GM18858 (cell line): ENCODE data around the gene DISC1.
"Not testable (repeated sequence)": the region's sequence is repeated elsewhere in the genome, so short reads cannot be mapped to it uniquely, and the experiment has no call there.

Experiments
- ATAC-seq: cut with Tn5 transposase; IDR thresholded peaks from one replicate; pipeline ENCODE4 v1.9.1; 2021; ENCODE audit not compliant: unreplicated experiment

DISC1 gene

DNA sequence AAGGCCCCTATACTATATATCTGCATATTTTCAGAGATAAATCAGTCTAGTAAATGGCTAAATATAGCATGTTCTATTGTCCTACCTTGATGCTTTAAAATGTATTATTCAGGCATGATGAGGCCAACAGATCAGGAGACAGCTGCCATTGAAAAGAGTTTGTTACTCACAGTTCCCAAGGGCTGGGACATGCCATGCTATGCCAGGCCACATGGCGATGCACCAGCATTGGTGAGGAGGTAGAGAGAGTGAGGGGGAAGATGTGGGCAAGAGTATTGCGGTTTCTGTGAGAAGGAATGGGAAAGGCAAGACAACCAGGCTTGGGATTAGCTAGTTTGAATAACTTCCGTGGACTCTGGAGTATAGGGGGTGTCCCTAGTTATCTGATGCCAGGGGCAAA, 316.5 kb downstream of the DISC1 start:
- no peak for ATAC-seq

DNA sequence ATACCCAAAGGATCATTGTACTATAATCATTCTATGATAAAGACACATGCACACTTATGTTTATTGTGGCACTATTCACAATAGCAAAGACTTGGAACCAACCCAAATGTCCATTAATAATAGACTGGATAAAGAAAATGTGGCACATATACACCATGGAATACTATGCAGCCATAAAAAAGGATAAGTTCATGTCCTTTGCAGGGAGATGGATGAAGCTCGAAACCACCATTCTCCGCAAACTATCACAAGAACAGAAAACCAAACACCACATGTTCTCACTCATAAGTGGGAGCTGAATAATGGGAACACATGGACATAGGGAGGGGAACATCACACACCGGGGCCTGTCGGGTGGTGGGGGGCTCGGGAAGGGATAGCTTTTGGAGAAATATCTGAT, 321.5 kb downstream of the DISC1 start:
- ATAC-seq, result not testable (repeated sequence)

DNA sequence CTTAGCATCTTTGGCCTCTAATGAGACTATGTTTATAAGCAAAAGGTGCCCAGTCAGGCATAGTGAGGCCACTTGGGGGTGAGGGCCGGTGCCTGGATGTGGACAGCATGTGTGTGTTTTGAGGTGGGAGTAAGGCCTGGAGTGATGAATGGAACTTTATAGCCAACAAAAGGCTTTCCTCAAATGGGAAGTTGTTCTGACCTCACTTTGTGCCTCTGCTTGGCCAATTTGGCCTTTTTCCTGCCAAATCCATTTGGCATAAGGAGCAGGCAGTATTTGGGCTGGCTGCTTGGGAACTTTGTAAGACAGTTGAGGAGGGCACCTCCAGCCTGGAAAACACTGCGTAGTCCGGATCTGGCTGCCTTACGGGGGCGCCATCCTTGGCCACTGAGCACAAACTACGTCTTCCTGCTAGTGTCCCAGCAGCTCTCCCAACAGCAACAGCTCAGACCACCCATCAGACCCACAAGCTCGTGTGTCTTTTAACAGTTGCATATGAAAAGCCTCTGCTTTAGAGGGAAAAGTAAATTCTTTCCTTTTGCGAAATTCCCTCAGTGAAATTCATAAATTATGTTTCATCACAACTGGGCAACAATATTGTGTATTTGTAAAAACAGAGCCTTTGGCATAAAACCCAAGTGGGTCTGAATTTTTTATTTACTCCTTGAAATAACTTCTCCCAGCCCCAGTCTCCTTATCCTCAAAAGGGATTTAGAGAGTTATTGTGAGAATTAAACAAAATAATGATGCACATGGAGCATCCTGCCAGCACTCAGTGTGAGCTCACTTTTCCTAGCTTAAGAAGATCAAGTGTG, 322.9 kb downstream of the DISC1 start:
- ATAC-seq, result no peak

DNA sequence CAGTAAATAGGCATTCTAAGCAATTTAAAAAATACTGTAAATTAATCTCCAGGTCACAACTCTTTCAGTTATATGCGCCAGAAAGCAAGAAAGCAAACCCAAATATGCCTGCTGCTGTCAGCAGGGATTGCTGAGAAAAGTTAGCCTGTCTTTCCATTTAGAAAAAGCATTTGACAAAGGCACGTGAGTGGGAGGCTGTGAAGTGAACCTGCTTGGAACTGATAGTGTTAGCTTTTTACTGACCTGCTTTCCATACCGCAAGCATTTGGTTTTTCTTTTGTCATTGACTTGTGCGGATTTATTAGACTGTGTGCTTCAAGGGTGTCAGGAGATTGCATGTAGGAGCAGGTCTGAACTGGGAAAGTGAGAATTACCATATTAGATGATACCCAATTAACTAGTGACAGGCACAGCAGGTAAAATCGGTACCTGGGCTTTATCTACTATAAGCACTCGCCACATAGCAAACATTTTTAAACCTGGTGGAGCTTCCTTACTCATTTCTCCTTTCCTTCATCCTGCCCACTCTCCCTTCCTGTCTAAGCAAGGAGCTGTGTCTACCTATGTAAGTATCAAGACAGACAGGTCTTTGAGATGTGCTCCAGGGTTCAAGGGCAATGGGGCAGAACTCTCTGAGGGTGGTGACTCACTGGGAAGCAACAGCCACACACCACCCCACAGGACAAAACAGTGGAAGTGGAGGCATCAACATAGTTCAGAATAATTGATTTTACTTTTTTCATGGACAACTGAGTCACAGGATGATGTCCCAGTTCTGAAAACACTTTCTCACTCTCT, 323.9 kb downstream of the DISC1 start:
- no peak for ATAC-seq

DNA sequence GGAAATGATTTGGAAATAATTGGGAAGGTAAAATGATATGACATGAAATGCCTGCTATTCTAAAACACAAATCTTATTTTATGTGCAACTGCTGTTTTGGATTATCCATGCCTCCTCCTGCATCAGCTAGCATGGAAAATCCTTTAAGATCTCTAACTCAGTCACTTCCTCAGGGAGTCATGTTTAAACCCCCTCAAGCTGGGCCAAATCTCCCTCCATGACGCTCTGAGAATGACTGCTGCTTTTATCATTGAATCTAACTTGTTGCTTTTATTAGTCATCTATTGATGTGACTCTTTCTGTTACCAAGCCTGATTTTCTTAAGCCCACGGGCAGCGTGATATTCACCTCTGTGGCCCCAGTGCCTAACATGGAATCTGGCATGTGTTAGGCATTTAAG, 324.8 kb downstream of the DISC1 start:
- ATAC-seq, result no peak

DNA sequence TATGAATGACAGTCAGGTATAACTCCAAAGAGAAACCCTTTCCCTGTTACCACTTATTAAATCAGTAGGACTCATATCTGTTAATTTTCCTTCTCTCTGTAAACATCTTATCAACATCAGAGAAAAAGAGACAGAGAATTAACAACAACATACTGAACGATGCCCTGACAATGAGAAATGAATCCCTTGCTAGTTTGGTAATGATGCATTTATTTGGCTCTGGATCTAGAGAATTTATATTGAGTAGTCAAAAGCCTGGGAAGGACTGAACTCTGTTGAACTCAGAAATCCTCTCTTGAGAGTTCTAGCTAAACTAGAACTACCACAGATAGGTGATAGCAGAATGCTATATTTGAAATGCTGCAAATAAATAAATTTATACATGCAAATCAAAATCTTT, 325.6 kb downstream of the DISC1 start:
- ATAC-seq, result no peak

DNA sequence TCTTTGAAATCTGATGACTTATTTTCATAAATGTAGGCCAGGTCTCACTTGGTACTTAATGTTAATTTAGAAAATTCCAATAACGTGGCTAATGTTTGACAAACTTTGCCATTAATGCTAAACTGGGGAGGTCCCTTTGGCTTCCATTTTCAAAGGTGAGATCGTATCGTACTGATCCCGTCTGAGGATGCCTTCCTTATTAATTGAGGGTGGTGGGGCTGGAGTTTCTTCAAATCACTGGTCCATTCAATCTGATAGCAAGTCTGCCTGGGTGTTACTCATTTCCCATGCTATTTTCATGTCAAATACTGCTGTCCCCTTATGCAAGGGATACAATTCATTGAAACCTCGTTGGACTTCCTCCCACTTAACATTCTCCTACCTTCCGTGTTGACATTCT, 327.1 kb downstream of the DISC1 start:
- no peak for ATAC-seq

DNA sequence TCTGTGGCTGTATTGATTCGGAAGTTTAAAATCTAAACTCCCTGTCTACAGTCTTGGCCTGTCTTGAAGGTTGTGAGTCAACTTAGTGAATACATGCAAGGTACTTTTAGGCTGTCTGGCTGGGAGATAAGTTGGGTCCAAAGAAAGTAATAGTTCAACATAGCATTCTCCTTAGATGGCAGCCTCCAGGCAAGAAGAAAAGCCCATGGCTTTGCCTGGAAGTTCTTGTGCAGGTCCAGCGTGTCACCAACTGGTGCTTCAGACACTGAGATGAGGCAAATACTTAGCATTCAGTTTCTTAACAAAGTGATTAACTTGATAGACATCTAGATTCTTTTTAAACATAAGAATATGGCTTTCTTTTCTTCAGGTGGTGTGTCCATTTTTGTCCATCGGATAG, 328.2 kb downstream of the DISC1 start:
- no peak for ATAC-seq

DNA sequence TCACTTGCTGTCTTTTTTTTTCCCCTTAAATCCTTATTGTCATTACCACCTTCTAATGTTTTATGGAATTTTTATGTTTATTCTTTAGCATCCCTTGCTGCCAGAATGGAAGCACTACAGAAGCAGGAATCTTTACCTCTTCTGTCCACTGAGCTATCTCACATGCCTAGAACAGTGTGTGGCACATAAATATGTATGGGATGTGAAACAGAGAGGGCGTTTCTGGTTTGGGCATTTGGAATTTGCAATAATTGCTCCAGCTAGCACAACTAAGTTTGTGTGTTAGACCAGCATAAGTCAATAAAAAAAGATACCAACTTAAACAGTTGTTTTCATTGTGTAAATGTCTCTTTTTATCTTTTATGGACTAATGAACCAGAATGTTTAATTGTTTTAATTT, 330.8 kb downstream of the DISC1 start:
- ATAC-seq, result no peak

DNA sequence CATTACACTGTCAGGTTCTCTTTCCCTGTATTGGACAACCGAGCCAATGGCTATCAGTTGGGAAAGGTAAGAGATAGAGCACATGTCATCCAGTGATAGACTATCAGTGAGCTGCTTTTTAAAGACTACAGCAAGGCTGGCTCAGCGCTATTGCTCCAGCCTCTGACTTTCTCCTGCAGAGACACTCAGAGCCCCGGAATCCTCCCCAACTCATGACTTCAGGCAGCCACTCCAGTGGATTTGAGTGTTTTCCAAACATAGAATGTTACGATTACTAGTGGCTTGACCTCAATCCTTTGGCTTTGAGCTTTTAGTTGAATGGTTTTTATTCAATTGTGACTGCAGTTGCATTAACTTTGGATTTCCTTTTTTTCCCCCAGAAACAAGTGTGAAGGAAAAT, 331.9 kb downstream of the DISC1 start:
- no peak for ATAC-seq

DNA sequence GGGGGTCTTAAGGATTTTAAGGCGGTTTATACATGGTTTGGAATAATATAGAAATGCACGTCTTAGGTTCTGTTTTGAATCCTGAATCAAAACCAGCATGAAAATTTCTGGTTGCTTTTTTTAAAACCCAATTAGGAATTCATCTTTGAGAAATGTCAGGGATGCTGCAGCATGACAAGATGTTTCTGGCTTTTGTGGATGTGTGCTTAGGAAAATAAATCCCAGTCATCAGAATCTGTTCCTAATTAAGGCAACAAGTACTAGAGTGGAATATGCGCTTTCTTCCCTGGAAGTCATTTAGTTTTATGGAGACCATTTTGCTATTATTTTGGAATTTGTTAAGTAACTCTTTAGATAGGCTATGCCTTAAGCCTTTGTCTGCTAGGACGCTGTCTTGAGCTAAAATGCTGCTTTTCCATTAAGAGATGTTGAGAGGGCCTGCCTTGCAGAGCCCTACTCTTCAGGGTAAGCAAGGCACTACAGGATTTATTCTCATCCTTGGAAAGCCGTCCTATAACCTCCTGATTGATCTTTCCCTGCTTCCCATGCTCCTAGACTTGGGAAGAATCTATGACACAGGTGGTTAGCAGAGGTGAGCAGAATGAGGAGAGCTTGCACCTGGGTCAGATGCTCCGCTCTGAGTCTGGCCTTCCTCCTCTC, 332.8 kb downstream of the DISC1 start:
- ATAC-seq, result no peak

DNA sequence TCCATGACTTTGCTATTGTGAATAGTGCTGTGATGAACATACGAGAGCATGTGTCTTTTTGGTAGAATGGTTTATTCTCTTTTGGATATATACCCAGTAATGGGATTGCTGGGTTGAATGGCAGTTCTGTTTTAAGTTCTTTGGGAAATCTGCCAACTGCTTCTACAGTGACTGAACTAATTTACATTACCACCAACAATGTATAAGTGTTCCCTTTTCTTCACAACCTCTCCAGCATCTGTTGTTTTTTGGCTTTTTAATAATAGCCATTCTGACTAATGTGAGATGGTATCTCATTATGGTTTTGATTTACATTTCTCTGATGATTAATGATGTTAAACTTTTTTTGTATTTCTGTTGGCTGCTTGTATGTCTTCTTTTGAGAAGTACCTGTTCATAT, 335.2 kb downstream of the DISC1 start:
- ATAC-seq, result not testable (repeated sequence)

DNA sequence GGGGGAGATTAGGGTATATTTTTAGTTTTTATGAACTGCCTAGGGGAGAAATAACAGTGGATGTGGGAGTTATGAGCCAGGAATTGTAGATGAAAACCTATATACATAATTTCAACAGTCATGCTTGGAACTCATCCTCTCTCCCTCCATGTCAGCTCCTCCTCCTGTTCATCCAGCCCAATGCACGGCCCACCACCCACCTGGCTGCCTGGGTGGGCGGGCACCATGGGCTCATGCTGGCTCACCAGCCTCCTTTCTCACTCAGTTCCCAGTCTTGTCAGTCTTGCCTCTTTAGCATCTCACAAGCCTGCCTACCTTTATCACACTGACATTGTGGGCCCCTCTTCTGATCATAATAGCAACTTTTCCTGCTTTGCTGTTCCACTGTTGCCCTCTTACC, 336.0 kb downstream of the DISC1 start:
- ATAC-seq, result no peak

DNA sequence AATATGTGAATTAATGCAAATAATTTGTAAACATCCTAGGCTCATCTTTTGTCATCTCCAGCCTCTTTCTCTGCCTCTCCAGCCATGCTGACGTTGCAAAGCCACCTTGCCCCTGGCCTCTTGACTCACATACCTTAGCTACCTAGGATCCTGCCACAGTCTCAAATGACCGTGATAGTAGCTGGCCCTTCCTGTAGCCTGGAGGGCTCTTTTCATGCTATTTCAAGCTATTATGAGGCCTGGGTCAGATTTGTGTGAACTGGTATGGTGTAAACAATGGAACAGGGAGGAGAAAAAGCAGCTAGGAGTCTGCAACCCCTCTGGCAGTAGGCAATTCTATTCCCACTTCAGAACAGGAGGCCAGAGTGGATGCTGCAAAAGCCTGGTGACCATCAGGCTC, 337.7 kb downstream of the DISC1 start:
- no peak for ATAC-seq

DNA sequence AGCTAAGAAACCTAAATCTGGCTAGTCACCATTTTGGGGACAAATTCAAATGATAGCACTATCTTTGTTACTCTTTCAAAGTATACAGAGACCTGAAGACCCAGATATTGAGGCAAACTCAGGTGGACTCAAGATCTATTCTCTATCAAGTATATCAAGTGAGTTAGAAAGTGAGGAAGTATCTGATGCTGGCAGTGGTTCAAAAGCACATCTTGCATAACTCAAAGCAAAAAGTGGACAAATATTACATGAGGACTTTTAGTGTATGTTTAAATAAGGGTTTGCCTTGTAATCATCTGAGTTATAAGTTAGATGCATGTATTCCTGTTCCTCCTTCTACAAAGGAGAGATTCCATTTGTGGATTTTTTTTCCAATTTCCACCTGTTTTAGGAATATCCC, 338.4 kb downstream of the DISC1 start:
- ATAC-seq, result no peak

DNA sequence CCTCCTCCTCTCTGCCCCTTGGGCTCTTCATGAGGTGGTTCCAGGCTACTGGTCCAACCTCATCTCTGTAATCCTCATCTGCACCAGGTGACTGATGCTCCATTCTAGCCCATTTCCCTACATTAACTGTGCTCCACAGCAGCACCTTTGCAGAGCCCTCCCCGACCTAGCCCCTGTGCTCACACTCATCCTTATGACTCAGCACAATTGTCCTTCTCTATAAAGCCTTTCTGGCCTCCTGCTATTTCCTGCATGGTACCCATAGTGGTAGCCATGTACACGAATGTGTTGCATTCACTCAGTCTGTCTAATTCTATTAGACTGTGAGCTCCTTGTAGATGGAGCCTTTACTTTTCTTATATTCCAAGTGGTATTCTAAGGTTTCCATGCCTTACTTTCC, 339.0 kb downstream of the DISC1 start:
- ATAC-seq, result no peak

DNA sequence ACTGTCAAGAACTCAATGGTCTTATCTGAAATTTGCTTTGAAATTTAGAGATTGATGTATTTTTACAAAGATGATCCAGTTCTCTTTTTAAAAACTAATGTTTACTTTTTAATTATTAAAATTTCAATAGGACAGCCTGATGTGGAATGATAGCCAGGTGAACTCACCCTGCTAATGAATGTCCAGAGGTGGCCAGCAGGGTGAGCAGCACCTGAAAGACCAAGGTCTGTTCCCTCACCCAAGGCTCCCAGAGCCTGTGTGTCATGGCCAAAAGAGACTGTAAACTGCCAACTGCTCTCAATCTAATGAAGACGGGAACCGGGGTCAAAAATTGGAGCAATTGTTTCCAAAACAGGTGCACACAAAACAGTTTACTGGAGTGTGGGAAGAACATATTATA, 340.4 kb downstream of the DISC1 start:
- ATAC-seq, result no peak

DNA sequence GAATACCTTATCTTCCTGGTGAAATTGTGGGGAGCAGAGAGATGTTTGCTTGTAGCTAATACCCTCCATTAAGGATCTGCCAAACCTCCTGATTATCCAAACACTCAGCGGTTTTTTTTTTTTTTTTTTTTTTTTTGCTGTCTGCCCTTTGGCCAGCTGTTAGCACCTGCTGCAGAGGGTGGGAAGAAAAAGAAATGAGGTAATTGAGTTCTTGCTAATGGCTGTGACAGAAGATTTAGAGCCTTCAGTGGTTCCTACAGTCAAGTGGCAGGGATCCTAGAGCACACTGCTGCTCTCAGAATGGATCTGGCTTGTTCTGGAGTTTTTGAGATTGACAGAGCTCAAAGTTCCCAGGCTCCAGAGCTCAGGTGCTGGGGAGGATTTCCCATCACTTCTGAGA, 342.5 kb downstream of the DISC1 start:
- no peak for ATAC-seq

DNA sequence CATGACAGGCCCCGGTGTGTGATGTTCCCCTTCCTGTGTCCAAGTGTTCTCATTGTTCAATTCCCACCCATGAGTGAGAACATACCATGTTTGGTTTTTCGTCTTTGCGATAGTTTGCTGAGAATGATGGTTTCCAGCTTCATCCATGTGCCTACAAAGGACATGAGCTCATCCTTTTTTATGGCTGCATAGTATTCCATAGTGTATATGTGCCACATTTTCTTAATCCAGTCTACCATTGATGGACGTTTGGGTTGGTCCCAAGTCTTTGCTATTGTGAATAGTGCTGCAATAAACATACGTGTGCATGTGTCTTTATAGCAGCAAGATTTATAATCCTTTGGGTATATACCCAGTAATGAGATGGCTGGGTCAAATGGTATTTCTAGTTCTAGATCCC, 343.2 kb downstream of the DISC1 start:
- not testable (repeated sequence) for ATAC-seq

DNA sequence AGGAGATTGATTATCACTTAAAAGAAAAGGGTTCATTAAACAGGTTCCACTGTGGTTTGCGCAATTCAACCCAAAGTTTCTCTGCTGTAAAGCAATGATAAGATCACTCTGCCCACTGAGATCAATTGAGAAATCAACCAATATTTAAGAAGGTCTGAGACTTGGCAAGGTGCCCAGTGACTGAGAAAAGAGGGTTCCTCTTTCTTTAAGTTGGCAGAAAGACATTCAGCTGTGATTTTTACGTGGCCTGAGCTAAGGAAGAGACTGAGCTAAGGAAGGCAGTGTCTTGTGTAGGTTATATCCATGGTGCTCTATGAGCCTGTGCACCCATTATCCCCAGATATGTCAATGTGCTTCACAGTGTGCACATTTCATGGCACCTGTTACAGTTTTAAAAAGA, 344.1 kb downstream of the DISC1 start:
- ATAC-seq, result no peak

DNA sequence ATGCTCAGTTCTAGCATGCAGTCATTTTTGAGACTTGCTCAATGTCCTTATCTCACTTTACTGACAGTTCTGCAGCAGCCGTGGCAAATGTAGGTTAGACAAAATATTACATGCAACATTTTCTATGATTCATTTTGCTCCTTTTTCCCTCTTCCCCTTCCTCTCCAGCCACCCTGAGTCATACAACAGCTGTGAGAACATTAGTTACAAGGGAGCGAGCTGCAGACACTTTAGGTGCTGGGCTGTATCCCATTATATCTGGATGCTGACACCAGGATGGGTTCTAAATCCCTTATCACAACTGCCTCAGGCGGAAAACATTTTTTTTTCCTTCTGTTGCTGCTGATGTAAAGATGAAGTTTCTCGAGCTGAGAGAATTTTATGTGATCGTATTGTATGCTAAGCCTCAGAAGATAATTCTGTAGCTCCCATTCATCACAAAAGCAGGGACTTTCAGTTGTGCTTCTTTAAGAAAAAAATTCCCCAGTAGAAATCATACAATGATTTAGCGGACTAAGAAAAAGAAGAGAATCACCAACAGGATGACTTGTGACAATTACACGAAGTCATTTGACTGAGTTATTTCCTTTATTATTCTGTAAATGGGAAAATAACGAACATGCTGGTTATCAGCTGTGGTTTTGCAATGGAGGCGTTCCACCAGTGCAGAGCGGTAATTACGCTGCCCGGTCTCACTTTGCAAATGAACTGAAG, 345.0 kb downstream of the DISC1 start:
- ATAC-seq, result no peak
